Smooth muscle cell (in vitro differentiated cells): Measurements from ENCODE around the gene CCDC175. TPM values are rescaled to one million over a fixed set of nuclear protein-coding genes. Genes with fewer than 3 reads are reported as not detected.

ENCODE experiments used
- DNase-seq: peaks from one replicate; lab custom pipeline; 2025; ENCODE audit not compliant: unreplicated experiment; lab: John Stamatoyannopoulos, UW
- H2AFZ ChIP-seq: fragments of 200-600 bp; sonication (generic); 2 replicates; pipeline ENCODE4 v1.6.0; 2016; ENCODE audit warnings: antibody characterized with exemption, low read depth, mild to moderate bottlenecking
- H3F3A ChIP-seq: fragments of 200-600 bp; sonication (generic); 2 replicates; pipeline ENCODE4 v1.6.0; 2017; ENCODE audit warnings: antibody characterized with exemption, low read depth
- H3K27ac ChIP-seq: fragments of 200-600 bp; sonication (generic); 2 replicates; pipeline ENCODE4 v1.5.1; 2016; ENCODE audit warnings: low read depth, mild to moderate bottlenecking
- H3K27me3 ChIP-seq: fragments of 200-600 bp; sonication (generic); 2 replicates; pipeline ENCODE4 v1.6.1; 2016; ENCODE audit warnings: low read depth, mild to moderate bottlenecking
- H3K36me3 ChIP-seq: fragments of 200-600 bp; sonication (generic); 2 replicates; pipeline ENCODE4 v1.5.1; 2016; ENCODE audit warnings: low read depth
- H3K4me1 ChIP-seq: fragments of 200-600 bp; sonication (generic); 2 replicates; pipeline ENCODE4 v1.5.1; 2016; ENCODE audit warnings: low read depth
- H3K4me2 ChIP-seq: fragments of 200-600 bp; sonication (generic); 2 replicates; pipeline ENCODE4 v1.6.0; 2016; ENCODE audit warnings: mild to moderate bottlenecking
- H3K4me3 ChIP-seq: fragments of 200-600 bp; sonication (generic); 2 replicates; pipeline ENCODE4 v1.5.1; 2016; ENCODE audit warnings: mild to moderate bottlenecking
- H3K79me2 ChIP-seq: fragments of 200-600 bp; sonication (generic); 2 replicates; pipeline ENCODE4 v1.6.0; 2016; ENCODE audit warnings: low read depth, mild to moderate bottlenecking
- H3K9ac ChIP-seq: fragments of 200-600 bp; sonication (generic); 2 replicates; pipeline ENCODE4 v1.6.0; 2016; ENCODE audit warnings: low read depth
- H3K9me3 ChIP-seq: fragments of 200-600 bp; sonication (generic); replicated peaks from 2 replicates; pipeline ENCODE4 v1.5.1; 2016; ENCODE audit warnings: low read depth
- H4K20me1 ChIP-seq: fragments of 200-600 bp; sonication (generic); 2 replicates; pipeline ENCODE4 v1.6.0; 2016; ENCODE audit warnings: low read depth
- CTCF ChIP-seq: fragments of 200-600 bp; sonication (generic); IDR thresholded peaks from 2 replicates; pipeline ENCODE4 v1.5.1; 2017; ENCODE audit warnings: borderline replicate concordance, mild to moderate bottlenecking, antibody characterized with exemption; ENCODE audit not compliant: insufficient read depth, poor library complexity, severe bottlenecking
- WGBS: methylation state at CpG from one replicate; pipeline ENCODE4 v1.1.7; 2016; ENCODE audit warnings: low lambda C conversion rate; 5-methylcytosine and 5-hydroxymethylcytosine counted together
- polyA plus RNA-seq: library from polyadenylated mRNA; unstranded; fragments of >200 nt; fragmentation: Nextera tagmentation; extraction: Ambion mirVana; gene quantifications from 2 replicates; pipeline ENCODE4 v1.2.1, GENCODE V29; 2016
- total RNA-seq: library from RNA; depleted of rRNA; stranded (reverse); fragments of >200 nt; gene quantifications from 2 replicates; pipeline ENCODE4 v1.2.3, GENCODE V29; 2014

The CCDC175 gene
- total and polyA plus RNA-seq, 2 experiments from 2014 or later = not detected

- H2AFZ ChIP-seq = no peak overlapping the region
- H3F3A ChIP-seq = peaks cover 13% of the 10 kb centered on the region
- H3K36me3 ChIP-seq = no peaks in the 10 kb centered on the region
- no peaks in the 10 kb centered on the region for H3K27me3 ChIP-seq
- H3K27ac ChIP-seq = no peak overlapping the region
- no peak for DNase-seq
- H3K4me3 ChIP-seq = no peak overlapping the region
- no peak overlapping the region for H3K4me2 ChIP-seq
- H3K4me1 ChIP-seq = peaks cover 4% of the 10 kb centered on the region
- H4K20me1 ChIP-seq = peaks cover 7% of the 10 kb centered on the region
- TF ChIP-seq CTCF = peak; percentile 79
- no peaks in the 10 kb centered on the region for H3K9me3 ChIP-seq
- H3K9ac ChIP-seq = no peak overlapping the region
- H3K79me2 ChIP-seq = no peaks in the 10 kb centered on the region
Measured at GRCh38 chr14:59507063-59507751, 69.4 kb downstream of the CCDC175 start.

GRCh38 chr14:59503256-59503655, 73.4 kb downstream of the CCDC175 start:
- H4K20me1 ChIP-seq = peaks cover 15% of the 10 kb centered on the region
- H3K4me3 ChIP-seq = no peak overlapping the region
- no peak for TF ChIP-seq CTCF
- H3K79me2 ChIP-seq = no peaks in the 10 kb centered on the region
- no peak overlapping the region for H3K9ac ChIP-seq
- H3K9me3 ChIP-seq = no peaks in the 10 kb centered on the region
- H3K36me3 ChIP-seq = peaks cover 9% of the 10 kb centered on the region
- H3K27ac ChIP-seq = no peak overlapping the region
- WGBS = 95% methylated on average over 4 of the region's 4 CpGs
- H3K4me1 ChIP-seq = no peaks in the 10 kb centered on the region
- H3K27me3 ChIP-seq = no peaks in the 10 kb centered on the region
- H3F3A ChIP-seq = no peaks in the 10 kb centered on the region
- no peak for DNase-seq
- H2AFZ ChIP-seq = no peak overlapping the region
- no peak overlapping the region for H3K4me2 ChIP-seq

GRCh38 chr14:59500732-59501131, 75.9 kb downstream of the CCDC175 start:
- H3K4me3 ChIP-seq = no peak overlapping the region

More at GRCh38 chr14:59500732-59501131, 75.9 kb downstream of the CCDC175 start:
- WGBS = 82% methylated on average over 3 of the region's 3 CpGs
- peaks cover 19% of the 10 kb centered on the region for H3K36me3 ChIP-seq
- H4K20me1 ChIP-seq = peaks cover 31% of the 10 kb centered on the region
- no peak for TF ChIP-seq CTCF
- no peak overlapping the region for H3K9ac ChIP-seq
- H3K27me3 ChIP-seq = no peaks in the 10 kb centered on the region
- H3K9me3 ChIP-seq = no peaks in the 10 kb centered on the region
- no peak overlapping the region for H3K27ac ChIP-seq
- H3K4me2 ChIP-seq = no peak overlapping the region
- no peaks in the 10 kb centered on the region for H3K4me1 ChIP-seq
- H3F3A ChIP-seq = no peaks in the 10 kb centered on the region
- DNase-seq = no peak
- H3K79me2 ChIP-seq = no peaks in the 10 kb centered on the region
- H2AFZ ChIP-seq = no peak overlapping the region
